H9 (cell line): Measurements from ENCODE around the gene CBLB. TPM values are rescaled to one million over a fixed set of nuclear protein-coding genes. Genes with fewer than 3 reads are reported as not detected.

Experiments used
- DNase-seq: peaks from one replicate; pipeline ENCODE4 v3.0.0-alpha.2; 2017
- H2AFZ ChIP-seq: one replicate; pipeline ENCODE4 v1.6.1; 2013; ENCODE audit warnings: mild to moderate bottlenecking, low read length, control low read depth, moderate library complexity
- H2AK5ac ChIP-seq: 2 replicates; pipeline ENCODE4 v1.6.1; 2013; ENCODE audit warnings: low read length, control low read depth, mixed read lengths; ENCODE audit not compliant: insufficient read length
- H2BK120ac ChIP-seq: one replicate; pipeline ENCODE4 v1.6.1; 2013; ENCODE audit warnings: low read depth, mild to moderate bottlenecking, low read length, control low read depth, inconsistent platforms; ENCODE audit not compliant: poor library complexity, severe bottlenecking
- H2BK12ac ChIP-seq: 2 replicates; pipeline ENCODE4 v1.6.1; 2013; ENCODE audit warnings: low read length, control low read depth, mixed read lengths, low read depth; ENCODE audit not compliant: insufficient read length
- H2BK15ac ChIP-seq: 2 replicates; pipeline ENCODE4 v1.6.1; 2013; ENCODE audit warnings: low read depth, low read length, control low read depth
- H2BK20ac ChIP-seq: one replicate; pipeline ENCODE4 v1.6.1; 2013; ENCODE audit warnings: low read depth, mild to moderate bottlenecking, low read length, control low read depth, inconsistent platforms; ENCODE audit not compliant: poor library complexity, severe bottlenecking
- H2BK5ac ChIP-seq: 2 replicates; pipeline ENCODE4 v1.6.1; 2013; ENCODE audit warnings: low read length, control low read depth, mixed read lengths; ENCODE audit not compliant: insufficient read length
- H3K14ac ChIP-seq: 2 replicates; pipeline ENCODE4 v1.6.1; 2013; ENCODE audit warnings: low read length, control low read depth; ENCODE audit not compliant: insufficient read depth
- H3K18ac ChIP-seq: 2 replicates; pipeline ENCODE4 v1.6.1; 2013; ENCODE audit warnings: low read depth, mild to moderate bottlenecking, mixed read lengths, low read length, control low read depth; ENCODE audit not compliant: insufficient read length
- H3K23ac ChIP-seq: 2 replicates; pipeline ENCODE4 v1.6.1; 2013; ENCODE audit warnings: low read length, control low read depth, mixed read lengths, low read depth; ENCODE audit not compliant: insufficient read length
- H3K23me2 ChIP-seq: 2 replicates; pipeline ENCODE4 v1.6.1; 2013; ENCODE audit warnings: low read depth, mild to moderate bottlenecking, mixed read lengths, low read length, control low read depth; ENCODE audit not compliant: insufficient read length, poor library complexity, severe bottlenecking
- H3K27ac ChIP-seq: 2 replicates; pipeline ENCODE4 v1.5.1; 2013; ENCODE audit warnings: low read length, control low read depth, mixed read lengths, low read depth; ENCODE audit not compliant: insufficient read length
- H3K27me3 ChIP-seq: 2 replicates; pipeline ENCODE4 v1.6.1; 2013; ENCODE audit warnings: low read length, control low read depth, inconsistent platforms; ENCODE audit not compliant: insufficient read depth
- H3K4ac ChIP-seq: 2 replicates; pipeline ENCODE4 v1.6.1; 2013; ENCODE audit warnings: low read depth, mild to moderate bottlenecking, control low read depth, inconsistent platforms, low read length, moderate library complexity
- H3K4me1 ChIP-seq: 2 replicates; pipeline ENCODE4 v1.6.1; 2013; ENCODE audit warnings: low read length, control low read depth, inconsistent platforms; ENCODE audit not compliant: insufficient read depth
- H3K4me2 ChIP-seq: 2 replicates; pipeline ENCODE4 v1.6.1; 2013; ENCODE audit warnings: low read length, control low read depth, mixed read lengths; ENCODE audit not compliant: insufficient read length, insufficient read depth
- H3K56ac ChIP-seq: 2 replicates; pipeline ENCODE4 v1.6.1; 2013; ENCODE audit warnings: low read depth, mild to moderate bottlenecking, mixed read lengths, low read length, control low read depth; ENCODE audit not compliant: insufficient read length
- H3K79me1 ChIP-seq: 2 replicates; pipeline ENCODE4 v1.6.1; 2013; ENCODE audit warnings: low read depth, mild to moderate bottlenecking, moderate library complexity, low read length, control low read depth, inconsistent platforms; ENCODE audit not compliant: insufficient read depth, poor library complexity, severe bottlenecking
- H3K79me2 ChIP-seq: 2 replicates; pipeline ENCODE4 v1.6.1; 2013; ENCODE audit warnings: low read length, control low read depth, inconsistent platforms; ENCODE audit not compliant: insufficient read depth
- H3K9ac ChIP-seq: 2 replicates; pipeline ENCODE4 v1.6.1; 2013; ENCODE audit warnings: low read length, control low read depth, mixed read lengths; ENCODE audit not compliant: insufficient read length; ENCODE audit errors: extremely low read depth
- H3K9me3 ChIP-seq: one replicate; pipeline ENCODE4 v1.6.1; 2013; ENCODE audit warnings: low read depth, low read length, inconsistent platforms; ENCODE audit not compliant: control insufficient read depth
- H3T11ph ChIP-seq: one replicate; pipeline ENCODE4 v1.6.1; 2013; ENCODE audit warnings: mild to moderate bottlenecking, low read length, control low read depth, inconsistent platforms
- H4K20me1 ChIP-seq: one replicate; pipeline ENCODE4 v1.6.1; 2013; ENCODE audit not compliant: control insufficient read depth, insufficient read length, insufficient read depth
- H4K5ac ChIP-seq: 2 replicates; pipeline ENCODE4 v1.6.1; 2013; ENCODE audit warnings: low read depth, mild to moderate bottlenecking, mixed read lengths, low read length, control low read depth; ENCODE audit not compliant: insufficient read length
- H4K8ac ChIP-seq: replicated peaks from 2 replicates; pipeline ENCODE4 v1.6.1; 2013; ENCODE audit warnings: low read length, control low read depth, mixed read lengths, low read depth; ENCODE audit not compliant: insufficient read length
- H4K91ac ChIP-seq: 2 replicates; pipeline ENCODE4 v1.6.1; 2013; ENCODE audit warnings: low read depth, mild to moderate bottlenecking, moderate library complexity, mixed read lengths, low read length, control low read depth; ENCODE audit not compliant: insufficient read length
- H3K27ac Mint-ChIP-seq, 3 experiments: 2 replicates in 2 of 3; 3 replicates in 1 of 3; pipeline ENCODE4 v1.8.0; 2020 to 2021; ENCODE audit warnings: mixed read lengths in 3 of 3, mild to moderate bottlenecking in 1 of 3, moderate library complexity in 1 of 3
- H3K27me3 Mint-ChIP-seq: 2 replicates; pipeline ENCODE4 v1.8.0; 2021; ENCODE audit warnings: low read depth, mild to moderate bottlenecking, moderate library complexity, mixed read lengths
- H3K36me3 Mint-ChIP-seq, 3 experiments: 2 replicates in 2 of 3; 3 replicates in 1 of 3; pipeline ENCODE4 v1.8.0; 2020 to 2021; ENCODE audit warnings: low read depth in 3 of 3, mixed read lengths in 3 of 3; ENCODE audit not compliant: insufficient read depth in 1 of 3
- H3K4me1 Mint-ChIP-seq, 2 experiments: 2 replicates each; pipeline ENCODE4 v1.8.0; 2020; ENCODE audit warnings: mixed read lengths in 2 of 2
- H3K4me3 Mint-ChIP-seq, 2 experiments: 2 replicates in 1 of 2; 3 replicates in 1 of 2; pipeline ENCODE4 v1.8.0; 2020 to 2021; ENCODE audit warnings: mild to moderate bottlenecking in 2 of 2, mixed read lengths in 2 of 2, moderate library complexity in 1 of 2
- H3K9me3 Mint-ChIP-seq, 2 experiments: 2 replicates in 1 of 2; 3 replicates in 1 of 2; pipeline ENCODE4 v1.8.0; 2020; ENCODE audit warnings: mild to moderate bottlenecking in 2 of 2, mixed read lengths in 2 of 2, moderate library complexity in 1 of 2
- WGBS: extraction: QIAGEN DNeasy Blood & Tissue Kit; methylation state at CpG from one replicate; pipeline ENCODE4 v1.1.7; 2013; ENCODE audit warnings: missing lambda C conversion rate, low lambda C conversion rate, mixed read lengths; ENCODE audit not compliant: insufficient read length; ENCODE audit errors: extremely low coverage; 5-methylcytosine and 5-hydroxymethylcytosine counted together
- total RNA-seq: library from RNA; stranded (reverse); gene quantifications from 2 replicates; pipeline ENCODE4 v1.2.1, GENCODE V29; 2021
- TF ChIP-seq, protein P1 (sequence below): fragments of 200-600 bp; sonication (generic); conservative IDR thresholded peaks from 3 replicates; pipeline ENCODE4 v1.8.0; 2021; ENCODE audit warnings: antibody characterized with exemption, mild to moderate bottlenecking

The CBLB gene
- total RNA-seq, 1 experiment from 2014 or later = 25.7 TPM

DNA sequence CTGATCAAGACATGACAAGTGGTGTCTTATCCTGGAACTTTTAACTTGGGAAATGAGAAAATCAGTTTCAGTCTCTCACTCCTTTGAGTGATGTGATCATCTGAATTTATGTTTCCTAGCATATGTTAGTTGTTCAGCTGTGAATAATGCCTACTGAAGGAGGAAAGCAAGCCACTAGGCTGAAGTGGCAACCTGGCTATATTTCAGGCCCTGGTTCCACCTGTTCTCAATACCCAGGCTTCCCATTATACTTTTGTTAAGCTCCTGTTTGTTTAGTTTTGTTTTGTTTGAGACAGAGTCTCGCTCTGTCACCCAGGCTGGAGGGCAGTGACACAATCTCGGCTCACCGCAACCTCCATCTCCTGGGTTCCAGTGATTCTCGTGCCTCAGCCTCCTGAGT, 258.3 kb downstream of the CBLB start:
- H3K23ac ChIP-seq = no peak overlapping the region
- H2AK5ac ChIP-seq = no peak overlapping the region
- no peak overlapping the region for H2BK20ac ChIP-seq
- H3K27me3 ChIP-seq = no peaks in the 10 kb centered on the region
- no peaks in the 10 kb centered on the region for H3K9me3 ChIP-seq
- H3K36me3 Mint-ChIP-seq = 0 out of 7 replicates have a peak, but pooled peaks cover 0 to 2% (median 0%) of the 10 kb centered on the region in 3 experiments
- H3K4me1 ChIP-seq = peaks cover 5% of the 10 kb centered on the region; the same call in 1 of the 2 replicates
- H4K8ac ChIP-seq = no peak overlapping the region
- WGBS = no CpG with 5 or more reads among the region's 4 CpGs
- no peak overlapping the region for H3K4me3 Mint-ChIP-seq
- no peak overlapping the region for H3K18ac ChIP-seq
- H3K4me1 Mint-ChIP-seq = peaks cover 16 to 23% of the 10 kb centered on the region in 2 experiments
- no peak overlapping the region for H4K91ac ChIP-seq
- no peak overlapping the region for H3T11ph ChIP-seq
- no peak overlapping the region for H3K9ac ChIP-seq
- H3K27ac ChIP-seq = no peak overlapping the region
- no peak overlapping the region for H2BK15ac ChIP-seq
- H2BK12ac ChIP-seq = no peak overlapping the region
- H3K9me3 Mint-ChIP-seq = no peaks in the 10 kb centered on the region
- peaks cover 4% of the 10 kb centered on the region for H3K27me3 Mint-ChIP-seq
- DNase-seq = no peak
- H3K27ac Mint-ChIP-seq = no peak overlapping the region
- H3K14ac ChIP-seq = no peak overlapping the region
- no peaks in the 10 kb centered on the region for H4K20me1 ChIP-seq
- H2BK5ac ChIP-seq = no peak overlapping the region
- H3K4ac ChIP-seq = no peak overlapping the region
- no peaks in the 10 kb centered on the region for H3K79me2 ChIP-seq
- no peak overlapping the region for H2AFZ ChIP-seq
- no peak overlapping the region for H3K56ac ChIP-seq
- H2BK120ac ChIP-seq = no peak overlapping the region
- H3K4me2 ChIP-seq = no peak overlapping the region
- no peaks in the 10 kb centered on the region for H3K79me1 ChIP-seq
- no peaks in the 10 kb centered on the region for H3K23me2 ChIP-seq
- TF ChIP-seq, protein P1, sequence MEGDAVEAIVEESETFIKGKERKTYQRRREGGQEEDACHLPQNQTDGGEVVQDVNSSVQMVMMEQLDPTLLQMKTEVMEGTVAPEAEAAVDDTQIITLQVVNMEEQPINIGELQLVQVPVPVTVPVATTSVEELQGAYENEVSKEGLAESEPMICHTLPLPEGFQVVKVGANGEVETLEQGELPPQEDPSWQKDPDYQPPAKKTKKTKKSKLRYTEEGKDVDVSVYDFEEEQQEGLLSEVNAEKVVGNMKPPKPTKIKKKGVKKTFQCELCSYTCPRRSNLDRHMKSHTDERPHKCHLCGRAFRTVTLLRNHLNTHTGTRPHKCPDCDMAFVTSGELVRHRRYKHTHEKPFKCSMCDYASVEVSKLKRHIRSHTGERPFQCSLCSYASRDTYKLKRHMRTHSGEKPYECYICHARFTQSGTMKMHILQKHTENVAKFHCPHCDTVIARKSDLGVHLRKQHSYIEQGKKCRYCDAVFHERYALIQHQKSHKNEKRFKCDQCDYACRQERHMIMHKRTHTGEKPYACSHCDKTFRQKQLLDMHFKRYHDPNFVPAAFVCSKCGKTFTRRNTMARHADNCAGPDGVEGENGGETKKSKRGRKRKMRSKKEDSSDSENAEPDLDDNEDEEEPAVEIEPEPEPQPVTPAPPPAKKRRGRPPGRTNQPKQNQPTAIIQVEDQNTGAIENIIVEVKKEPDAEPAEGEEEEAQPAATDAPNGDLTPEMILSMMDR = no peak
- H4K5ac ChIP-seq = no peak overlapping the region
